SK-N-SH (cell line): ENCODE results near the gene AIMP1. TPM values are rescaled to one million over a fixed set of nuclear protein-coding genes. Genes with fewer than 3 reads are reported as not detected.

ENCODE experiments used
- CTCF ChIA-PET: fragments of 300-600, 350-600 bp; formaldehyde crosslinking; extraction: SDS; loops from one replicate; lab custom pipeline; 2021; lab: Yijun Ruan, JAX
- POLR2A ChIA-PET: fragments of 350-600 bp; sonication (Branson Sonifier 250); formaldehyde crosslinking; extraction: SDS; loops from one replicate; lab custom pipeline; 2020; ENCODE audit warnings: antibody characterized with exemption, inconsistent platforms; lab: Yijun Ruan, JAX
- DNase-seq: peaks from one replicate; pipeline ENCODE4 v3.0.0; 2012
- H2AFZ ChIP-seq: fragments of 200-600 bp; sonication (generic); 2 replicates; pipeline ENCODE4 v1.8.1; 2016; ENCODE audit warnings: antibody characterized with exemption, mild to moderate bottlenecking, low read depth
- H3F3A ChIP-seq: fragments of 200-600 bp; sonication (generic); replicated peaks from 2 replicates; pipeline ENCODE3; 2016; ENCODE audit warnings: antibody characterized with exemption, mild to moderate bottlenecking; ENCODE audit not compliant: insufficient read depth
- H3K27ac ChIP-seq, 2 experiments: fragments of 200-500 bp in 1 of 2; fragments of 200-600 bp in 1 of 2; sonication (Bioruptor generic) in 1 of 2; sonication (generic), shearing (Covaris generic) in 1 of 2; 2 replicates each; pipeline versions ENCODE4 v1.5.1 to v1.6.1; 2014 to 2016; ENCODE audit warnings: low read depth in 2 of 2, inconsistent platforms in 1 of 2, low read length in 1 of 2, mild to moderate bottlenecking in 1 of 2, mixed read lengths in 1 of 2
- H3K27me3 ChIP-seq: fragments of 200-600 bp; sonication (generic), shearing (Covaris generic); 2 replicates; pipeline ENCODE4 v1.6.1; 2016; ENCODE audit warnings: mixed run types; ENCODE audit not compliant: insufficient read depth
- H3K36me3 ChIP-seq, 2 experiments: fragments of 200-500 bp in 1 of 2; fragments of 200-600 bp in 1 of 2; sonication (Bioruptor generic) in 1 of 2; sonication (generic) in 1 of 2; replicated peaks in 1 of 2; 2 replicates each; pipeline versions ENCODE3 to v1.5.1; 2014 to 2016; ENCODE audit warnings: low read length in 1 of 2, mild to moderate bottlenecking in 1 of 2; ENCODE audit not compliant: insufficient read depth in 2 of 2, control insufficient read depth in 1 of 2
- H3K4me1 ChIP-seq, 2 experiments: fragments of 200-500 bp in 1 of 2; fragments of 200-600 bp in 1 of 2; sonication (Bioruptor generic) in 1 of 2; sonication (generic), shearing (Covaris generic) in 1 of 2; 2 replicates each; pipeline versions ENCODE4 v1.5.1 to v1.6.1; 2014 to 2016; ENCODE audit warnings: low read depth in 1 of 2, low read length in 1 of 2, mixed run types in 1 of 2; ENCODE audit not compliant: insufficient read depth in 2 of 2, control insufficient read depth in 1 of 2
- H3K4me2 ChIP-seq: fragments of 200-600 bp; sonication (generic), shearing (Covaris generic); 2 replicates; pipeline ENCODE4 v1.6.1; 2017; ENCODE audit warnings: mixed run types
- H3K4me3 ChIP-seq, 2 experiments: fragments of 200-500 bp in 1 of 2; fragments of 200-600 bp in 1 of 2; sonication (Bioruptor generic) in 1 of 2; sonication (generic), shearing (Covaris generic) in 1 of 2; 2 replicates each; pipeline versions ENCODE4 v1.5.1 to v1.8.1; 2014 to 2016; ENCODE audit warnings: low read depth in 2 of 2, inconsistent platforms in 1 of 2, low read length in 1 of 2, mild to moderate bottlenecking in 1 of 2, mixed read lengths in 1 of 2, moderate library complexity in 1 of 2
- H3K79me2 ChIP-seq: fragments of 200-600 bp; sonication (generic); 2 replicates; pipeline ENCODE4 v1.8.1; 2017; ENCODE audit warnings: mild to moderate bottlenecking; ENCODE audit not compliant: insufficient read depth
- H3K9ac ChIP-seq: fragments of 200-600 bp; sonication (generic); 2 replicates; pipeline ENCODE4 v1.6.1; 2017; ENCODE audit warnings: mixed run types
- H3K9me2 ChIP-seq: fragments of 200-600 bp; sonication (generic); 2 replicates; pipeline ENCODE4 v1.6.1; 2017; ENCODE audit warnings: mixed run types
- H3K9me3 ChIP-seq: fragments of 200-600 bp; sonication (generic); 2 replicates; pipeline ENCODE4 v1.6.1; 2017; ENCODE audit warnings: mixed run types, mild to moderate bottlenecking, moderate library complexity
- H4K20me1 ChIP-seq: fragments of 200-600 bp; sonication (generic); 2 replicates; pipeline ENCODE4 v1.6.1; 2017; ENCODE audit warnings: mild to moderate bottlenecking, mixed run types; ENCODE audit not compliant: insufficient read depth
- CHD2 ChIP-seq: fragments of 150-350 bp; IDR thresholded peaks from 2 replicates; pipeline ENCODE4 v1.6.1; 2018; ENCODE audit warnings: low read length; ENCODE audit not compliant: partially characterized antibody
- CTCF ChIP-seq: fragments of 200-600 bp; sonication (generic); IDR thresholded peaks from 2 replicates; pipeline ENCODE4 v1.6.1; 2017; ENCODE audit warnings: antibody characterized with exemption, mild to moderate bottlenecking, moderate library complexity
- EZH2phosphoT487 ChIP-seq: fragments of 200-600 bp; sonication (generic); IDR thresholded peaks from 2 replicates; pipeline ENCODE4 v1.6.1; 2017; ENCODE audit warnings: low read depth, mixed run types, mild to moderate bottlenecking, antibody characterized with exemption, moderate library complexity, borderline replicate concordance
- FOSL2 ChIP-seq: IDR thresholded peaks from 2 replicates; pipeline ENCODE4 v1.4.0; 2012; ENCODE audit warnings: low read depth, mild to moderate bottlenecking, moderate library complexity, borderline replicate concordance
- FOXM1 ChIP-seq: IDR thresholded peaks from 2 replicates; pipeline ENCODE4 v1.4.0; 2012; ENCODE audit warnings: low read depth, mild to moderate bottlenecking
- GABPA ChIP-seq: IDR thresholded peaks from 2 replicates; pipeline ENCODE4 v1.4.0; 2012; ENCODE audit warnings: low read depth, mild to moderate bottlenecking
- GATA2 ChIP-seq: sonication (generic); formaldehyde crosslinking; IDR thresholded peaks from 2 replicates; pipeline ENCODE4 v1.5.0; 2020; ENCODE audit warnings: mild to moderate bottlenecking, missing genetic modification reagents
- JUND ChIP-seq: IDR thresholded peaks from 2 replicates; pipeline ENCODE4 v1.4.0; 2012
- MAX ChIP-seq: IDR thresholded peaks from 2 replicates; pipeline ENCODE4 v1.4.0; 2012; ENCODE audit warnings: low read depth
- NRF1 ChIP-seq: IDR thresholded peaks from 2 replicates; pipeline ENCODE4 v1.6.1; 2012; ENCODE audit warnings: low read depth, mild to moderate bottlenecking, low read length
- RAD21 ChIP-seq: IDR thresholded peaks from 2 replicates; pipeline ENCODE4 v1.6.1; 2012; ENCODE audit warnings: mild to moderate bottlenecking, low read length
- RCOR1 ChIP-seq: fragments of 150-350 bp; IDR thresholded peaks from 2 replicates; pipeline ENCODE4 v1.6.1; 2017; ENCODE audit warnings: antibody characterized with exemption, low read length
- RFX5 ChIP-seq: IDR thresholded peaks from 2 replicates; pipeline ENCODE4 v1.6.1; 2012; ENCODE audit warnings: mild to moderate bottlenecking, improper control_type of control experiment, low read length
- SIN3A ChIP-seq: IDR thresholded peaks from 2 replicates; pipeline ENCODE4 v1.6.1; 2012; ENCODE audit warnings: low read depth, mild to moderate bottlenecking, low read length, moderate library complexity, borderline replicate concordance
- TAF1 ChIP-seq: IDR thresholded peaks from 2 replicates; pipeline ENCODE4 v1.6.1; 2012; ENCODE audit warnings: low read depth, mild to moderate bottlenecking, low read length, moderate library complexity, borderline replicate concordance
- TCF12 ChIP-seq: IDR thresholded peaks from 2 replicates; pipeline ENCODE4 v1.4.0; 2012
- USF1 ChIP-seq: IDR thresholded peaks from 2 replicates; pipeline ENCODE4 v1.4.0; 2012; ENCODE audit warnings: low read depth, borderline replicate concordance
- YY1 ChIP-seq: IDR thresholded peaks from 2 replicates; pipeline ENCODE4 v1.4.0; 2012; ENCODE audit warnings: low read depth, mild to moderate bottlenecking
- WGBS: methylation state at CpG from one replicate; pipeline ENCODE4 v1.1.6; 2017; ENCODE audit warnings: low lambda C conversion rate; 5-methylcytosine and 5-hydroxymethylcytosine counted together
- polyA plus RNA-seq, 3 experiments: library from polyadenylated mRNA; depleted of rRNA; stranded (reverse); fragments of >200 nt; gene quantifications; 2 replicates each; pipeline ENCODE4 v1.2.3, GENCODE V29; 2012

AIMP1 gene
- polyA plus RNA-seq, 1 of the 3 experiments (the other 2 are of a cell fraction): 14.0 TPM

GRCh38 chr4:106297245-106298035, 18.9 kb upstream of the AIMP1 start:
- CTCF ChIA-PET: no interaction called here
- Histone ChIP-seq H3K4me3 (no peak overlapping the region), H3K9me3 (no peaks in the 10 kb centered on the region), H3F3A (no peaks in the 10 kb centered on the region), H3K36me3 (peaks cover 42 to 49% of the 10 kb centered on the region in 2 experiments), H3K4me1 (no peaks in the 10 kb centered on the region; a peak in 1 of 4 replicates), H4K20me1 (no peaks in the 10 kb centered on the region), H3K9ac (no peak overlapping the region), H3K79me2 (0 out of 2 replicates have a peak, but pooled peaks cover 2% of the 10 kb centered on the region), H3K27me3 (no peaks in the 10 kb centered on the region), H3K4me2 (no peak overlapping the region), H2AFZ (no peak overlapping the region), H3K9me2 (no peaks in the 10 kb centered on the region), H3K27ac (no peak overlapping the region)
- POLR2A ChIA-PET: no interaction called here
- no peak for DNase-seq
- TF ChIP-seq TCF12 (no peak), TAF1 (no peak), FOXM1 (no peak)

GRCh38 chr4:106299977-106300376, 16.4 kb upstream of the AIMP1 start:
- Histone ChIP-seq H4K20me1 (no peaks in the 10 kb centered on the region), H3F3A (peaks cover 5% of the 10 kb centered on the region), H3K9me3 (no peaks in the 10 kb centered on the region), H3K36me3 (peaks cover 25 to 36% of the 10 kb centered on the region in 2 experiments), H3K9ac (no peak overlapping the region), H3K4me3 (no peak overlapping the region), H3K9me2 (no peaks in the 10 kb centered on the region), H3K4me2 (no peak overlapping the region), H3K27me3 (no peaks in the 10 kb centered on the region), H3K27ac (no peak overlapping the region), H3K79me2 (peaks cover 12% of the 10 kb centered on the region; the same call in 1 of the 2 replicates), H3K4me1 (peaks cover 0 to 7% of the 10 kb centered on the region in 2 experiments; a peak in 3 of 4 replicates), H2AFZ (no peak overlapping the region)
- ChIA-PET CTCF (no interaction called here), POLR2A (no interaction called here)
- DNase-seq: no peak
- no peak for TF ChIP-seq RFX5
- no peak for TF ChIP-seq FOXM1
- TF ChIP-seq FOSL2: no peak
- no peak for TF ChIP-seq RAD21
- no peak for TF ChIP-seq RCOR1
- no peak for TF ChIP-seq MAX
- TF ChIP-seq CHD2: no peak
- TF ChIP-seq SIN3A: no peak
- no peak for TF ChIP-seq GABPA
- no peak for TF ChIP-seq CTCF
- TF ChIP-seq YY1: no peak
- TF ChIP-seq USF1: no peak
- no peak for TF ChIP-seq NRF1
- no peak for TF ChIP-seq EZH2phosphoT487
- no peak for TF ChIP-seq JUND
- TF ChIP-seq GATA2 (CRISPR knock-in tag): no peak
- 78% methylated on average over 4 of the region's 4 CpGs for WGBS
